ENCODE measurements around the gene ADCK1.
A peak's percentile ranks its signal among the peaks of the same experiment; 100 is the strongest.

The ADCK1 gene

DNA sequence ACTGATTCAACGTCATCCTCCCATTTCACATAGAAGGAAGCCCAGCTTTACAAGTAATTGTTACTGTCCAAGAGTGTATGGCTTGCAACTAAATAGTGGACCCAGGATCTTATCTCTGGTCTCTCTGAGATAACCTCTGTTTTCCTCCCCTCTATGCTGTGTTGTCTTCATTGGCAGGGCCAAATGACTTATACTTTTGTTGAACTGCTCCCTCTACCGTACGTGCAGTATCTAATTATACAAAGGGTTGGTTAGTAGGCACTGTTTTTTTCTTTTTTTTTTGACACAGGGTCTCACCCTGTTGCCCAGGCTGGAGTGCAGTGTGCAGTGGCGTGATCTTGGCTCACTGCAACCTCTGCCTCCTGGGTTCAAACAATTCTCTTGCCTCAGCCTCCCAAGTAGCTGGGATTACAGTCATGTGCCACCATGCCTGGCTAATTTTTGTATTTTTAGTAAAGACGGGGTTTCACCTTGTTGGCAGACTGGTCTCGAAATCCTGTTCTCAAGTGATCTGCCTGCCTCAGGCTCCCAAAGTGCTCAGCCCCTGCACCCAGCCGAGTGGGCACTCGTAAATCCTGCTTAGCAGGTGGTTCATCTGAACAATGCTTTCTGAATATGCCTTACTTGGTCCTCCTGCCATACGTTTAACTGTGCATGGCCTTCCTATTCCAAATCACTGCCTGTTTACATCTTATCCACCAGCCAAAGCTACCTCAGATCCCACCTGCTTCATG is 162.1 kb downstream of the ADCK1 start:
- DNase-seq: no peak

DNA sequence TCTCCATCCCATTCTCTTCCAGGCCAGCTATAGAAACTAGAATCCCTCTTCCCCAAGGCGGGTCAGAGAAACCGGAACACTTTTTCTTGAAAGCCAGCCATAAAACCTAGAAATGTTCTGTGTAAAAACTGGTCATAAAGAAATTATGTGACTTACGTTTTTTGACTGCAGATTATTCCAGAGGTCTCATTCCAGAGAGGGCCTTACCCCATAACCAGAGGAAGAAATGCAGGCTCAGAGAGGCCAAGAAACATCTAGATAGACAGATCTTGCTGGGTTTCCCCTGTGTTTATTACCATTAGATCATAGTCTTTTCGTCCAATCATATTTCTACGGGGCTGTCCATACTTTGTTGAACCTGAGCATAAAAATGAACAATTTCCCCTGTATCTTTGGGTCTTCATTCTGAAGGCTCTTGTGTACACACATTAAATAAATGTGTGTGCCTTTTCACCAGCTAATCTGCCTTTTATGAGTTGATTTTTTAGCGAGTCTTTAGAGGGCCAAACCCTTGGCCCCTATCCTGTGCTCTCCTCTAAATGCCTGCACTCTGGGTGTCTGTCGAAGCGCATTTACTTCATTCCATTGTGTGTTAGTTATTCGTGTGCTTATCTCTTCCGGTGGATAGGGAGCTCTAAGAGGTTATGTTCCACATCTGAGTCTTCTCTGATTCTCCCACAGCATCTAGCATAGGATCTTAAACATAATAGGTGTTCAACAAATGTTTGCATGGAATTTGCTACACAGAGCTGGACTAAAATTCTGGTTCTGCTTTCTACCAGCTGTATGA is 163.0 kb downstream of the ADCK1 start:
- DNase-seq: no peak

DNA sequence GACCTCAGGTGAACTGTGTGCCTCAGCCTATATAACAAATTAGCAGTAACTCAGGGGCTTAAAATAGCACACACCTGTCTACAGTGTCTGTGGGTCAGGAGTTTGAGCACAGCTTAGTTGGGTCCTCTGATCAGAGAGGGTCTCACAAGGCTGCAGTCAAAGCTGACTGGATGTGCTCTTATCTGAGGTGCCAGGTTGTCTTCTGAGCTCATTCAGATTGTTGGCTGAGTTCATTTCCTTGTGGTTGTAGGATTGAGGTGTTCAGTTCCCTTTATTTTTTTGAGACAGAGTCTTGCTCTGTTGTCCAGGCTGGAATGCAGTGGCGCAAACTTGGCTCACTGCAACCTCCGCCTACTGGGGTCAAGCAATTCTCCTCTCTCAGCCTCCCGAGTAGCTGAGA is 164.7 kb downstream of the ADCK1 start:
- no peak for DNase-seq

DNA sequence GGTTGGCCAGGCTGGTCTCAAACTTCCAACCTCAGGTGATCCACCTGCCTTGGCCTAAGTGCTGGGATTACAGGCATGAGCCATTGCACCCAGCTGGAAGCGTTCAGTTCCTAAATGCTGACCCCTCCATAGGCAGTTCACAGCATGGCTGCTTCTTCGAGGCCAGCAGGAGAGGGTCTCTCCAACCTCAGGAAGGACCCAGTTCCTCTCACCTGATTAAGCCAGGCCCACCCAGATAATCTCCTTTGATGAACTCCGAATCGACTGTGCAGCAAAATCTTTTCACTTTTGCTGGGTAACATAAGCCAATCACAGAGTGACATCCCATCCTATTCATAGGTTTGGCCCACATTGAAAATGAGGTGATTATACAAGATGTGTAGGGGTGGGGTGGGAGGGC is 165.1 kb downstream of the ADCK1 start:
- no peak for DNase-seq

DNA sequence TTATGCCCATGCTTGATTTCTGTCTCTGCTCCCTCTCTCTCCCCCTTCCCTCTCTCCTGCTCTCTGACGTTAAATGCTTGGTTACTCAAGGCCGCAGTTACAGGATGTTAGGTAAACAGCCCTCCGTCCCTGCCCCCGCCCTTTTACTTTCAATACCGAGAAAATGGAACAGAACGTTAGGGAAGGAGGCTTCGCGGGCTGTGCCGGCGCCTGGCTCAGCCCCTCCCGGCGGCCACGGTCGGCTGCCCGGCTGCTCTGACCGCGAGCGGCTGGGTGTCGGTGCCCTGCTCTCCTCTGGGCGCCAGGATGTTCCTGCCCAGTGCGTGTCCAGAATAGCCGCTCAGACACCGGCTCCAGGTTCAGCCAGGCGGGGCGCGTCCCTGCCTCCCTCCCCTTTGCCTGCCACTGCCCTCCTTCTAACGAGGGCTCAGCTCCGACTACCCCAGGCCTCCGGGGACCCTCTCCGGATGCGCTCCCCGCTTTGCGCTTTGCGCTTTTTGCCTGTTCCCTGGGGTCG is 166.1 kb downstream of the ADCK1 start:
- DNase-seq: peak; percentile 34

DNA sequence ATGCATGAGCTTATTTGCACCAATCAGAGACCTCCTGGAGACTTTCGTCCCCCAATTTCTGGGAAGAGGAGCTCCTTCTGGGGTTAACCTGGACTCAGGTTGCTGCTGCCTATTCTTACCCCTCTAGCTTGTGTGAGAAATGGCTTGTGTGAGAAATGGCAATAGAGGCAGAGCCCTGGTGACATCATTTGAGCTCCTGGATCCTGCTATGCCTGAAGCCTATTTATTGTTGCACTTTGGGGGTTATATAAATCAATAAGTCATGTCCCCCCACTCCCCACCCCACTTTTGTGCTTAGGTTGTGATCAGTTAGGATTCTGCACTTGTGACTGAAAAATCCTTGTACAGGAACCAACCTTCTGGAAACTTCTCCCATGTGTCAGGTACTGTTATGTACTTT is 167.2 kb downstream of the ADCK1 start:
- no peak for DNase-seq

DNA sequence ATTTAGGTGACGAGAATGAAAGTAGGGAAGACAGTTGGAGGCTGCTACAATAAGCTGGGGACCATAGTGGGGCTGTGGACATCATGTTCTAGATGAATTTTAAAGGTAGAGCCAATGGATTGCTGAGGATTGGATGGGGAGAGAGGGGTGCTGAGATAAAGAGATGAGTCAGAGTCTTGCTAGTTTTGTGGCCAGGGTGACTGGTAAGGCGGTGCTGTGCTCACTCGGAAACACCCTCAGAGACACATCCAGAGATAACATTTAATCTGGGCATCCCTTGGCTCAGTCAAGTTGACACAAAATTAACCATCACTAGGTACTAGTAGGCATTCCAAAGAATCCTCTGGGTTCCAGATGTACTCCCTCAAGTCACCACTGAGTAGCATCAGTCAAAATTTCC is 170.7 kb downstream of the ADCK1 start:
- DNase-seq: no peak

DNA sequence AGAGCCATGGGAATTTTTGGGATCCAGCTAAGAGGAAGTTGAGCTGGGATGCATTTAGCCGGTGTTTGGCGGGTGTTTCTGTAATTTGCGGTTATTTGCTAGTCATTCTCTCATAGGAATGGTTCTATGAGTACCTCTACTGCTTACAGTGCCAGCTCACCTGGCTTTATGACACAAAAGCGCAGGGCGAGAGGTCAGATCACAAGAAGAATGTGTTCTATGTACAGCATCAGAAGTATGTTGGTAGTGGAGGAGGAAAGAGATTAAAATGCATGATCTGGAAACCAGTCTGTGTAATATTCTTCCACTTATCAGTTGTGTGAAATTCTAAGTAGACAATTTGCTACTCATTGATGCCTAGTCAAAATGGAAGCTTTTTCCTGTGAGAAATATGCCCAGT is 173.3 kb downstream of the ADCK1 start:
- no peak for DNase-seq

DNA sequence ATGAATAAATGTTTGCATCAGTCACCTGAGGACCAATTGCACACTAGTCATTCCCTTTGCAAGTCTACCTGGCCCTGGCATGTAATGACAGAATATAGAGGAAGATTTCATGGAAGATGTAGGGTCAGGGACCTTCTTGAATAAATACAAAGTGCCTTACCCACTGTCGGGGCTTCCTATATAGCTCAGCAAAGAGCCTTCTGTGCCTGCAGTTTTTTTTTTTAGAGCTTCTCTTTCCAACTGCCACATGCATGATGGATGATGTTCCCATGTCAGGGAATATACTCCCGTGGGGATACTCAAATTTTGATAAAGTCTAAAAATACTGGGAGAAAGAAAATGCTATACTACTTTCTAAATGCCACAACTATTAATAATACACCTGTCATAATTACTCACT is 176.7 kb downstream of the ADCK1 start:
- DNase-seq: no peak

DNA sequence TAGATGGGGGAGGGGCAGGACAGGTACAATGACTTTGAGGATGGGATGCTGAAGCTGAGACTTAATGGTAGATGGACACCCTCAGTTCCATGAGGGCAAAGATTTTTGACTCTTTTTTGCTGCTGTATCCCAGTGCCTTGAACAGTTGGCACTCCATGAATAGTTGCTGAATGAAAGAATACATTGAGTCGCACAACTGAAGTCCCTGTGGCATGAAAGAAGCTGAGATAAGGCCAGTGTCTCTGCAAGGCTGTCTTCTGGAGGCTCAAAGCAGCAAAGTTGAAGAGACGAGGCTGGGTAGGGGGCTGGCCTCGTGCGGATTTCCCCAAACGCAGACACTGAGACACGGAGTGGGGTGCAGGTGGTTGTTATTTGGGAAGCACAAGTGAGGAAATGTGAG is 179.3 kb downstream of the ADCK1 start:
- DNase-seq: no peak

DNA sequence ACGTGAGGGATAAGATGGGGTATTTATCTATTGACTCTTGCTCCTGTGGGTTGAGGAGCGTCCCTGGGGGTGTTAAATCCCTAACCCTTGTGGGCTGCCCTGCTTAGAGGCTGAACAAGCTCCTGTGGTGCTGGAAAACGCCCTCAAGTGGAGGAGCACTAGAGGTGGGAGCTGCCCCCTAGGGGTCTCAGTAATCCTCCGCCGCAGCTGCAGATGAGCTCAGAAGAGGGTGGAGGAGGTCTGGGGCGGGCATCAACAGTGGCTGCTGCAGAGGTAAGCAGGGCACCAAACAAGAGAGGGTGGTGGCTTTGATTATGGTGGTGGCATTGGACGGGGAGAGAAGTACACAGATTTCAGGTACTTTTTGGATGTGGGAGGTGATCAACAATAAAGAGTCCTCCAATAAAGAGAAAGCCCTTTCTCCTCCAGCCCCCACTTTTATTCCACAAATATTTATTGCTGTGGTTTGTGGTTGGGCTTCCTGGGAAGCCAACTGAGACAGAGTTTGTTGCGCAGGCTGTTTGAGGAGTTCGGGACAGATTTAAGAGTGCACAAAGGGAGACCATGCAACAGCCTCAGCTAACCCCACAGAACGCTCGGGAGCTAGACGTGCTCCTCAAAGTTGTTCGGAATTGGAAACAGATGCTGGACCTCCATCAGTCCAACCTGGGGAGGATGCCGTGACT is 179.9 kb downstream of the ADCK1 start:
- no peak for DNase-seq

DNA sequence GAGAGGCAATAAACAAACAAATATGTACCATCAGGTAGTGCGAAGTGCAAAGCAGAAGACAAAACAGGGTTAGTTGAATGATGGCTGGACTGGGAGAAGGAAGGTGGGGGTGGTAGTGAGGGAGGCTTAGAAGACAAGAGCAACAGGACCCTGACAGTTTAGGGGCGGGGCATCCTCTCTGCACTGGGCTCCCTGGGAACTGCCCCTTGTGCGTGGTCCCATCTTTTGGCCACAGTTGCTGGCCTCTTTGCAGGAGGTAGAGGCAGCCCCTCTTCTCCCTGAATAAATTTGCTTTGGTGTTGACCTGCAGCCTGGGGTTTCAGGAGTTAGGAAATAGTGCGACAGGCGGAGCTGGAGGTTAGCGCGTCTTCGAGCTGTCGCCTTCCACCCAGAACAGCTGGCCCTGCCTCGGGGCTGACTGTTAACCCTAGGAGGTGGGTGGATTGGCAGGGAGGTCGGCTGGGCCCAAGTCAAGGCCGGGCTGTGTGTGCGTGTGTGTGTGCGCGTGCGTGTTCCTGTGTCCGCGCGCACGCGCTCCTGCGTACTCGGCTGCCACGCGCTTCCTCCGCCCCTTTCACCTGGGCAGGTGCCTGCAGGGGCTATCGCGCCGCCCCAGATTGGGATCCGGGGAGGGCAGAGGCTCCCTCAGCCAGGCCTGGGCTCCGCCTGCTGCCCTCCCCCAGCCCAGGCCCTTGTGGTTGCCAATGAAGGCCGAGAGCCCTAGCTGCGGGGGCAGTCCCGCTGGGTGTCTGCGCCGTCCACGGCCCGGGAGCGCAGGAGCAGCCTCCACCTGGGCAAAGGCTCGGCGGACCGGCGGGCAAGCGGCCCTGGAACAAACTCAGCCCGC is 180.8 kb downstream of the ADCK1 start:
- DNase-seq: no peak
